Left cardiac atrium (tissue), 4 donors: ENCODE results near the gene TGFBR1. TPM values are rescaled to one million over a fixed set of nuclear protein-coding genes. Genes with fewer than 3 reads are reported as not detected.
A peak's percentile ranks its signal among the peaks of the same experiment; 100 is the strongest.
"Not testable (repeated sequence)": the region's sequence is repeated elsewhere in the genome, so short reads cannot be mapped to it uniquely, and the experiment has no call there.

Source experiments
- ATAC-seq, 2 donors: fragments of 200-7000 bp; cut with Tn5 transposase; one replicate each; pipeline ENCODE4 v1.9.1; 2020; ENCODE audit warnings: mild to moderate bottlenecking in 2 of 2, moderate library complexity in 2 of 2
- DNase-seq: peaks from one replicate; pipeline ENCODE4 v3.0.0-alpha.2; 2020
- intact Hi-C, 2 donors: fragments of 100-400 bp; cut with DNase I; formaldehyde crosslinking; loops; one replicate each; pipeline versions ENCODE4 v1.14.1 to v1.15.1; 2022 to 2023
- total RNA-seq, 2 donors: library from RNA; stranded (reverse); fragmentation: NEBNext Ultra II Directional; extraction: Animal tissue kit (Norgen Biotek cat#: 25700); gene quantifications; one replicate each; pipeline ENCODE4 v1.2.1, GENCODE V29; 2021
- donor health status: DM: no; HTN: yes; CAD: no.
- donor health status: DM: no; HTN: yes; CAD: no; lungs with severe emphysema.
- donor health status: DM: yes; HTN: yes; CAD: no.
- donor health status: Dilated cardiomyopathy.

Gene TGFBR1
- total RNA-seq, 2 donors from 2014 or later: 17.3 to 27.1 TPM

- ATAC-seq: no peak
- intact Hi-C loops: no loop called here
- DNase-seq: no peak
Measured at GRCh38 chr9:99073985-99074901, 30.7 kb upstream of the TGFBR1 start.

DNA sequence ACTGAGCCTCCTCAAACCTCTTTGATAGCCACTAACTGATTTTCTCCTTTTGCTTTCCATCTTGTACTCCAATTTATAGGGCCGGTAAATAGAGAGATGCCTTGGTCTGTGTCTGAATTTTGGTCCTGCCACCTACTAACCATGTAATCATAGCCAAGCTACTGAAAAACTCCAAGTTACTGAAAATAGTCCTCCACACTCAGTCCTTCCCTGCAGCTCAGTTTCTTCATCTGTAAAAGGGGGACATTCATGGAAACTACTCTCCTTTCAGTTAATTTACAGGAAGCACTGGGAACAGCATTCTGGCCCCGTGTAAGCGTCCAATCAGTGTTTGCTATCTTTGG lies 30.0 kb upstream of the TGFBR1 start:
- intact Hi-C loops: no loop called here
- peak in 1 of 2 donors; percentile 6 for ATAC-seq
- DNase-seq: no peak

DNA sequence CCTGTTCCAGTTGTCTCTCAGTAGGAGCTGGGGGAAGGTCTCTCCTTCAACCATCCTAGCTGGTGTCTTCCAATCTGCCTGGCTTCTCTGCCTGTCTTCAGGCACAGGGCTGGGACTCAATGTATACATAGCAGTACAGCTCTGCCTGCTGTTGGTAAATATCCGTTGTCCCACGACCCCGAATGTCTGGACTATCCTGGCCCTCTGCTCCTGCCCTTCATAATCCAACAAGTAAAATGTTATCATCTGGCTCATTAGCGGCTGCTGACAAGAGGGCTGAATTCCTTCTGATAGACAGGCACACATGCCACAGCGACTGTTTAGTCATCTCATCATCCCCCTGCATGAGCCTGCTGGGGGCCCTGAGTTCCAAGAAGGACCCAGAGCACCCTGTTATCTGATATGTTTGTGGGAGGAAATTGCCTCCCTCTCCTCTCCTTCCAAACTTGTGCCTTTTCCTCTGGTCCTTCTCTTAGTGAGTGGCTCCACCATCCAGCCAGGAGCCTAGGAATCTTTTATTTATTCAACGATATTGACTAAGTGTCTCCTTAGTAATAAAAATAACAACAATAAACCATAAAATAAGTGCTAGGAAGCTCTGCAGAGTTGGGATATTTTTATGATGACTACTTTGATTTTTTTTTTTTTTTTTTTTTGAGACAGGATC lies 29.5 kb upstream of the TGFBR1 start:
- DNase-seq (no peak), ATAC-seq (peak; percentile 24 to 57)
- intact Hi-C loops: no loop called here

DNA sequence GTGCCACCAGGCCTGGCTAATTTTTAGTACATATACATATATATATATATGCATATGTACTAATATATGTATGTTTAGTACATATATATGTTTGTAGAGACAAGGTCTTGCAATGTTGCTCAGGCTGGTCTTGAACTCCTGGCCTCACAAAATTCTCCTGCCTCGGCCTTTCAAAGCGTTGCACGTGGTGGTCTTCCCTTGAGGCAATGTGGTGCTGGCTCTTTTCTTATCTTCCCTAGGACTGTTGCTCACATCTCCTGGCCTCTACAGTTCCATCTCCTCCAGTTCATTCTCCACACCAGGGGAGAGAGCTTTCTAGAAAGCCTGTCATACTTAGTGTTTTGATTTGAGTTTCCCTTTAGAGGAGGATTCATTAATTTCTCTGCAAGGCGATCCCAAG lies 28.9 kb upstream of the TGFBR1 start:
- intact Hi-C loops: no loop called here
- DNase-seq (no peak), ATAC-seq (no peak)

- ATAC-seq (peak; percentile 12 to 51), DNase-seq (no peak)
- intact Hi-C loops: no loop called here
Measured at GRCh38 chr9:99076483-99077171, 28.3 kb upstream of the TGFBR1 start.

DNA sequence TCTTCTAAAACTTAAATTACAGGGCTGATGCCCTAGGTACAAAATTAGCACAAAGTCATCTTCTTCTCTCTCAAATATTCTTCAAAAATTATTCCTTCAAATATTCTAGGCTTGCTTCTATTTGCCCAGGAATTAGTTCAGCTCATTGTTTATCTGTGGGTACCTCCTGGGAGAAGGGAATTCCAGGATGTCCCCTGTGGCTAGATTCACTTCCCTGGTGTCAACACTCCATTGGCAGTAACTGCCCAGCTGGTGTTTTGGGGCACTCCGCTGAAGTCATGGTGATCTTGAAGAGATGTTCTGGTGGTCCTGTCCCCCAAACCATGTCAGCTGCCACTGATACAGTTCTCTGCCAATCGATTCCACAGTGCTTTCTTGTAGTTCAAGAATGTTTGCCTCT lies 26.2 kb upstream of the TGFBR1 start:
- intact Hi-C loops: no loop called here
- DNase-seq (no peak), ATAC-seq (no peak)

- intact Hi-C loops: no loop called here
- no peak for ATAC-seq
Measured at GRCh38 chr9:99079542-99079941, 25.4 kb upstream of the TGFBR1 start.

DNA sequence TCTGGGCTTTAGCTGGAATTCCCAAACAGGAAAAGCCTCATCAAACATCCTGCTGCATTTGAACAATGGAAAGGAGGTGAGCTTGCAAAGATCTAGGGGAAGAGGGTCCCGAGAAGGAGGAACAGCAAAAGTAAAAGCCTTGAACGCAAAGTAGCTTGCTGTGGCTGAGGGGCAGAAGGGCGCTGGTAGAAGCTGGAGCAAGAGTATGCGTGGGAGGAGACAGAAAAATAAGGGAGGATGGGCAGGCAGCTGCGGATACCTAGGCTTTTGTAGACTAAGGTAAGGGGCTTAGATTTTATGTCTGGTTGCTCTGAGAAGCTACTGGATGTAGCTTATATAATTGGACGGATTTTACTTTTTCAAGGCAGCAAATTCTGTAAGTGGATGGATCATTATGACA lies 21.9 kb upstream of the TGFBR1 start:
- intact Hi-C loops: no loop called here
- DNase-seq (no peak), ATAC-seq (no peak)

More at GRCh38 chr9:99079542-99079941, 25.4 kb upstream of the TGFBR1 start:
- DNase-seq: no peak

- peak; percentile 50 to 87 for ATAC-seq
- intact Hi-C loops: no loop called here
- no peak for DNase-seq
Measured at GRCh38 chr9:99085949-99086948, 18.7 kb upstream of the TGFBR1 start.

- DNase-seq (no peak), ATAC-seq (no peak)
- intact Hi-C loops: no loop called here
Measured at GRCh38 chr9:99087462-99087861, 17.5 kb upstream of the TGFBR1 start.

- intact Hi-C loops: no loop called here
- no peak for ATAC-seq
- DNase-seq: no peak
Measured at GRCh38 chr9:99090336-99091130, 14.4 kb upstream of the TGFBR1 start.

GRCh38 chr9:99092643-99093491 lies 12.0 kb upstream of the TGFBR1 start:
- intact Hi-C loops: no loop called here
- DNase-seq: no peak
- peak; percentile 19 to 30 for ATAC-seq

DNA sequence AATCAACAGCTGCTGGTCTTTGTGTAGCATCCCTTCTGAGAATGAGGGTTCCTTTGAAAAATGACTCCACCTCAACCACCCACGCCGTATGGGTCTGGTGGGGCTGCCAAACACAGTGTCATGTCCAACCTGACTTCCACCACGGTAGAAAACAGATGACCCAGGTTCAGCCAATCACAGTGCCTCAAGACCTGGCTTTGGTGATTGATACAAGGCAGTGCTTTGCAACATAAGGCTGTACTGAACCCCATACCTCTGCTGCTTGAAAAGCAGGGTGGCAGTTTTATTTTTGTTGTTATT lies 11.5 kb upstream of the TGFBR1 start:
- intact Hi-C loops: no loop called here
- no peak for ATAC-seq

DNA sequence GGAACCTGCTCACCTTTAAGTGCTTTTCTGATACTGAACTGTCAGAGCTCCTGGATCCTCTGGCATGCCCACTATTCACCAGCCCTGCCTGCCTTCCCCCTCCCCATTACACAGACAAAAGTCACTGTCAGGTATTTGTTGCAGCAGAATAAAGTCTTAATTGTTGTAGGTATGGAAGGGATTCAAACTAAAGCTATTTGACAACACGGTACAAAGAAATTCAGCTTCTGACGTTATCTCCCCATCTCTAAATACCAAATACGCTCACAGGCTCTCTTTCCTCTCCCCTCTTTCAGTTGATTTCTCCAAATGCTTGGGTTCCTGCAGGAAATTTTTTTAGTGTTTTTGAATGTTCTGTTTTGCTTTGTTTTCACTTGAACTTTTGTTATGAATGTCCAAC lies 9.3 kb upstream of the TGFBR1 start:
- intact Hi-C loops: no loop called here
- ATAC-seq (no peak), DNase-seq (no peak)

More for the DNA sequence above, 11.5 kb upstream of the TGFBR1 start:
- no peak for DNase-seq

- no peak for ATAC-seq
- intact Hi-C loops: no loop called here
- no peak for DNase-seq
Measured at GRCh38 chr9:99096409-99096808, 8.5 kb upstream of the TGFBR1 start.

DNA sequence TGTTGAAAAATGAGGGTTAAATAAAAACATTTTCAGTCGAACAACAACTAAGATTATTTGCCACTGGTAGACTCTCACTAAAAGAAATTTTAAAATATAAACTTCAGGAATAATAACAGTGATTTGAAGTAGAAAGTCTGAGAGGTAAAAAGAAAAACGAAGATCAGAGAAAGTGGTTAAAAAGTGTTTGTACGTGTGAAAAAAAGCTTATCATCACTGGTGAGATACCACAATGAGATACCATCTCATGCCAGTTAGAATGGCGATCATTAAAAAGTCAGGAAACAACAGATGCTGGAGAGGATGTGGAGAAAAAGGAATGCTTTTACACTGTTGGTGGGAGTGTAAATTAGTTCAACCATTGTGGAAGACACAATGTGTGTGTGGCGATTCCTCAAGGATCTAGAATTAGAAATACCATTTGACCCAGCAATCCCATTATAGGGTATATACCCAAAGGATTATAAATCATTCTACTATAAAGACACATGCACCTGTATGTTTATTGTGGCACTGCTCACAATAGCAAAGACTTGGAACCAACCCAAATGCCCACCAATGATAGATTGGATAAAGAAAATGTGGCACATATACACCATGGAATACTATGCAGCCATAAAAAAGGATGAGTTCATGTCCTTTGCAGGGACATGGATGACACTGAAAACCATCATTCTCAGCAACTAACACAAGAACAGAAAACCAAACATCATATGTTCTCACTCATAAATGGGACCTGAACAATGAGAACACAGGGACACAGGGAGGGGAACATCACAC lies 4.9 kb upstream of the TGFBR1 start:
- DNase-seq, ATAC-seq, intact Hi-C loops: not testable (repeated sequence)

DNA sequence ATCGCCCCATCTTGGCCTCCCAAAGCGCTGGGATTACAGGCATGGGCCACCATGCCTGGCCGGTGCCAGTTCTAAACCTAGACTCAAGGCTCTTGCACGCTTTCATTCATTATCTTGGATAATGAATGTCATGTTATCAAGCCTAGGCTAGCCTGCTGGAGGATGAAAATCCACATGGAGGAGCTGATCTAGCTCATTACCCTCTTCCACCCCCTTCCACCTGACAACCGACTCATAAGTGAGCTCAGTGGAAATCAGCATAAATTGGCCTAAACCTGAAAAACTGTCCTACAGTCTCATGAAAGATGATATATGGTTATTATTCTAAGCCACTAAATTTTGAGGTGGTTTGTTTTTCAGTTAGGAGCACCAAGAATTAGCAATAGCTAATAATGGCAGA lies 3.6 kb upstream of the TGFBR1 start:
- intact Hi-C loops: no loop called here
- ATAC-seq (no peak), DNase-seq (no peak)
